Measurements from ENCODE around the gene DCTN4. TPM values are rescaled to one million over a fixed set of nuclear protein-coding genes. Genes with fewer than 3 reads are reported as not detected.

DCTN4 gene
- total RNA-seq, 3 donors from 2014 or later: 68.5 to 99.5 (median 83.4) TPM

GRCh38 chr5:150662731-150663516, 95.9 kb downstream of the DCTN4 start:
- H3K27ac ChIP-seq: no peak overlapping the region
- TF ChIP-seq, protein P1, sequence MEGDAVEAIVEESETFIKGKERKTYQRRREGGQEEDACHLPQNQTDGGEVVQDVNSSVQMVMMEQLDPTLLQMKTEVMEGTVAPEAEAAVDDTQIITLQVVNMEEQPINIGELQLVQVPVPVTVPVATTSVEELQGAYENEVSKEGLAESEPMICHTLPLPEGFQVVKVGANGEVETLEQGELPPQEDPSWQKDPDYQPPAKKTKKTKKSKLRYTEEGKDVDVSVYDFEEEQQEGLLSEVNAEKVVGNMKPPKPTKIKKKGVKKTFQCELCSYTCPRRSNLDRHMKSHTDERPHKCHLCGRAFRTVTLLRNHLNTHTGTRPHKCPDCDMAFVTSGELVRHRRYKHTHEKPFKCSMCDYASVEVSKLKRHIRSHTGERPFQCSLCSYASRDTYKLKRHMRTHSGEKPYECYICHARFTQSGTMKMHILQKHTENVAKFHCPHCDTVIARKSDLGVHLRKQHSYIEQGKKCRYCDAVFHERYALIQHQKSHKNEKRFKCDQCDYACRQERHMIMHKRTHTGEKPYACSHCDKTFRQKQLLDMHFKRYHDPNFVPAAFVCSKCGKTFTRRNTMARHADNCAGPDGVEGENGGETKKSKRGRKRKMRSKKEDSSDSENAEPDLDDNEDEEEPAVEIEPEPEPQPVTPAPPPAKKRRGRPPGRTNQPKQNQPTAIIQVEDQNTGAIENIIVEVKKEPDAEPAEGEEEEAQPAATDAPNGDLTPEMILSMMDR (IDR thresholded peaks at IDR 0.05): no peak
- no peak for TF ChIP-seq POLR2A (IDR thresholded peaks at IDR 0.05)
- TF ChIP-seq POLR2AphosphoS5 (IDR thresholded peaks at IDR 0.05): no peak
- no peaks in the 10 kb centered on the region for H3K4me1 ChIP-seq
- intact Hi-C loops (cut with DNase I; ENCODE audit: low total_unique reads): no loop called here
- no peaks in the 10 kb centered on the region for H3K9me3 ChIP-seq
- H3K27me3 ChIP-seq: no peaks in the 10 kb centered on the region
- H3K36me3 ChIP-seq: no peaks in the 10 kb centered on the region
- H3K4me3 ChIP-seq: no peak overlapping the region
- peak in 1 of 2 donors; percentile 7 for DNase-seq (ENCODE audit: low spot score in 2 of 2)

GRCh38 chr5:150661821-150662596, 96.8 kb downstream of the DCTN4 start:
- no peaks in the 10 kb centered on the region for H3K9me3 ChIP-seq
- no peak for TF ChIP-seq POLR2A (IDR thresholded peaks at IDR 0.05)
- TF ChIP-seq POLR2AphosphoS5 (IDR thresholded peaks at IDR 0.05): no peak
- TF ChIP-seq, protein P1 (IDR thresholded peaks at IDR 0.05): no peak
- no peaks in the 10 kb centered on the region for H3K27me3 ChIP-seq
- peak in 1 of 2 donors; percentile 12 for DNase-seq (ENCODE audit: low spot score in 2 of 2)
- no peak overlapping the region for H3K27ac ChIP-seq
- H3K36me3 ChIP-seq: no peaks in the 10 kb centered on the region
- no peaks in the 10 kb centered on the region for H3K4me1 ChIP-seq
- intact Hi-C loops (cut with DNase I; ENCODE audit: low total_unique reads): no loop called here
- H3K4me3 ChIP-seq: no peak overlapping the region

DNA sequence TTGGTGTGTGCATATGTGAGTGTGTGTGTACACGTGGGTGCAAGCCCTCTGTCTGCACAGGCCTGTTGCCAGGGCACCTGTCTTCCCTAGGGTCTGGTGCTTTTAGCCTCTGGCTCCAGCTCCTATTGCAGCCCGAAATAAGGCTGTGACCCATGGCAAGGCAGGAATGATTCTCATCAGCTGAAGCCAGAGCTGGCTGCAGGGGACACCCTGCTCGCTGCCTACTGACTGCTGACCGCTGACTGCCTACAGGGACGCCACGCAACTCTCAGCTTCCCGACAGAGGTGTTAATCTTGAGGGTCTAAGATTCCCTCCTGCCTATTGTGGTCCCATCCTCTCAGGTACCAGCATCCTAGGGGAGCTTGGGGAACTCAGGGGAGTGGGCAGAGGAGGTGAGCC, 97.7 kb downstream of the DCTN4 start, which contains the start of gene MYOZ3:
Gene MYOZ3 (plus strand): TSS at position 166 of the 400 bp plus-strand sequence. CDS start 1,691 bp downstream, outside the sequence.
- no peaks in the 10 kb centered on the region for H3K36me3 ChIP-seq
- H3K4me1 ChIP-seq: peaks cover 0 to 3% of the 10 kb centered on the region in 2 donors
- no peaks in the 10 kb centered on the region for H3K27me3 ChIP-seq
- no peak within 1 kb of the TSS for H3K4me3 ChIP-seq
- peak within 1 kb of the TSS in 1 of 2 donors; percentile 25 for H3K27ac ChIP-seq
- peak in 1 of 2 donors; percentile 11 for DNase-seq (ENCODE audit: low spot score in 2 of 2)
- intact Hi-C loops (cut with DNase I; ENCODE audit: low total_unique reads): no loop called here
- no peak for TF ChIP-seq POLR2AphosphoS5 (IDR thresholded peaks at IDR 0.05)
- TF ChIP-seq, protein P1 (IDR thresholded peaks at IDR 0.05): no peak
- no peaks in the 10 kb centered on the region for H3K9me3 ChIP-seq

GRCh38 chr5:150660108-150660831, 98.5 kb downstream of the DCTN4 start:
- no peak overlapping the region for H3K4me3 ChIP-seq
- intact Hi-C loops (cut with DNase I; ENCODE audit: low total_unique reads): no loop called here
- no peaks in the 10 kb centered on the region for H3K36me3 ChIP-seq
- peak overlapping the region in 1 of 2 donors; percentile 25 for H3K27ac ChIP-seq
- H3K9me3 ChIP-seq: no peaks in the 10 kb centered on the region
- DNase-seq (ENCODE audit: low spot score in 2 of 2): peak in 1 of 2 donors; percentile 16
- H3K4me1 ChIP-seq: peaks cover 0 to 7% of the 10 kb centered on the region in 2 donors
- H3K27me3 ChIP-seq: no peaks in the 10 kb centered on the region
- TF ChIP-seq, protein P1 (IDR thresholded peaks at IDR 0.05): no peak
- TF ChIP-seq POLR2AphosphoS5 (IDR thresholded peaks at IDR 0.05) (no peak), POLR2A (IDR thresholded peaks at IDR 0.05) (no peak)

All from breast epithelium (tissue), 4 donors.